Glutamatergic neuron (in vitro differentiated cells): ENCODE measurements around the gene TTC28. TPM values are rescaled to one million over a fixed set of nuclear protein-coding genes. Genes with fewer than 3 reads are reported as not detected.
A peak's percentile ranks its signal among the peaks of the same experiment; 100 is the strongest.

ENCODE experiments used
- DNase-seq: peaks from one replicate; pipeline ENCODE4 v3.0.0; 2022
- H3K27ac Mint-ChIP-seq: one replicate; pipeline ENCODE4 v1.8.0; 2020; ENCODE audit warnings: mild to moderate bottlenecking, mixed read lengths, inconsistent platforms; ENCODE audit not compliant: unreplicated experiment
- H3K27me3 Mint-ChIP-seq: one replicate; pipeline ENCODE4 v1.8.0; 2020; ENCODE audit warnings: mild to moderate bottlenecking, moderate library complexity, mixed read lengths, inconsistent platforms; ENCODE audit not compliant: unreplicated experiment
- H3K36me3 Mint-ChIP-seq: one replicate; pipeline ENCODE4 v1.8.0; 2020; ENCODE audit warnings: mild to moderate bottlenecking, mixed read lengths, inconsistent platforms; ENCODE audit not compliant: unreplicated experiment
- H3K4me1 Mint-ChIP-seq: one replicate; pipeline ENCODE4 v1.8.0; 2020; ENCODE audit warnings: mild to moderate bottlenecking, low read depth, mixed read lengths, inconsistent platforms; ENCODE audit not compliant: unreplicated experiment
- H3K4me3 Mint-ChIP-seq: one replicate; pipeline ENCODE4 v1.8.0; 2020; ENCODE audit warnings: mild to moderate bottlenecking, mixed read lengths, inconsistent platforms; ENCODE audit not compliant: unreplicated experiment
- H3K9me3 Mint-ChIP-seq: one replicate; pipeline ENCODE4 v1.8.0; 2020; ENCODE audit warnings: mild to moderate bottlenecking, moderate library complexity, mixed read lengths, inconsistent platforms; ENCODE audit not compliant: unreplicated experiment
- CTCF ChIP-seq: fragments of 200-600 bp; sonication (generic); IDR thresholded peaks from one replicate; pipeline ENCODE4 v1.5.0; 2021; ENCODE audit not compliant: partially characterized antibody, unreplicated experiment
- total RNA-seq: library from RNA; stranded (reverse); fragmentation: NEBNext Ultra II Directional; extraction: Animal tissue kit (Norgen Biotek cat#: 25700); gene quantifications from one replicate; pipeline ENCODE4 v1.2.1, GENCODE V29; 2021; ENCODE audit not compliant: unreplicated experiment

Gene TTC28
- total RNA-seq, 1 donor from 2014 or later, result 55.6 TPM

- no peak overlapping the region for H3K27ac Mint-ChIP-seq
- peak; percentile 70 for TF ChIP-seq CTCF
- no peaks in the 10 kb centered on the region for H3K4me1 Mint-ChIP-seq
- no peaks in the 10 kb centered on the region for H3K36me3 Mint-ChIP-seq
- no peaks in the 10 kb centered on the region for H3K9me3 Mint-ChIP-seq
- H3K27me3 Mint-ChIP-seq, result no peaks in the 10 kb centered on the region
- no peak for DNase-seq
- H3K4me3 Mint-ChIP-seq, result no peak overlapping the region
These were observed 79.0 kb downstream of the TTC28 start for GRCh38 chr22:28600546-28601143.

GRCh38 chr22:28599693-28600092 lies 79.9 kb downstream of the TTC28 start:
- Mint-ChIP-seq H3K4me3 (no peak overlapping the region), H3K27me3 (no peaks in the 10 kb centered on the region), H3K27ac (no peak overlapping the region), H3K36me3 (no peaks in the 10 kb centered on the region), H3K4me1 (peaks cover 1% of the 10 kb centered on the region), H3K9me3 (no peaks in the 10 kb centered on the region)
- DNase-seq, result no peak
- TF ChIP-seq CTCF, result no peak

GRCh38 chr22:28597665-28598064 lies 82.0 kb downstream of the TTC28 start:
- no peak overlapping the region for H3K4me3 Mint-ChIP-seq
- no peak for TF ChIP-seq CTCF
- no peaks in the 10 kb centered on the region for H3K27me3 Mint-ChIP-seq
- H3K9me3 Mint-ChIP-seq, result no peaks in the 10 kb centered on the region
- DNase-seq, result no peak
- H3K36me3 Mint-ChIP-seq, result no peaks in the 10 kb centered on the region
- H3K27ac Mint-ChIP-seq, result no peak overlapping the region
- peaks cover 5% of the 10 kb centered on the region for H3K4me1 Mint-ChIP-seq

- no peak for DNase-seq
- peak; percentile 80 for TF ChIP-seq CTCF
- peaks cover 5% of the 10 kb centered on the region for H3K4me1 Mint-ChIP-seq
- H3K27me3 Mint-ChIP-seq, result no peaks in the 10 kb centered on the region
- H3K27ac Mint-ChIP-seq, result no peak overlapping the region
- H3K9me3 Mint-ChIP-seq, result peaks cover 2% of the 10 kb centered on the region
- H3K36me3 Mint-ChIP-seq, result no peaks in the 10 kb centered on the region
- no peak overlapping the region for H3K4me3 Mint-ChIP-seq
These were observed 84.7 kb downstream of the TTC28 start for GRCh38 chr22:28594797-28595462.

- no peaks in the 10 kb centered on the region for H3K27me3 Mint-ChIP-seq
- H3K36me3 Mint-ChIP-seq, result no peaks in the 10 kb centered on the region
- H3K27ac Mint-ChIP-seq, result no peak overlapping the region
- no peak for TF ChIP-seq CTCF
- H3K9me3 Mint-ChIP-seq, result peaks cover 2% of the 10 kb centered on the region
- no peak overlapping the region for H3K4me3 Mint-ChIP-seq
- H3K4me1 Mint-ChIP-seq, result peaks cover 5% of the 10 kb centered on the region
- DNase-seq, result no peak
These were observed 85.4 kb downstream of the TTC28 start for GRCh38 chr22:28594076-28594796.
